GM12872 (cell line): ENCODE results near the gene PLXNB1.

Source experiments
- CTCF ChIP-seq: IDR thresholded peaks from 3 replicates; pipeline ENCODE4 v1.5.1; 2011; ENCODE audit warnings: low read depth, mild to moderate bottlenecking, low read length, moderate library complexity; ENCODE audit not compliant: insufficient read depth

PLXNB1 gene

GRCh38 chr3:48423241-48423882 lies 6.5 kb downstream of the PLXNB1 start:
- TF ChIP-seq CTCF = no peak

- TF ChIP-seq CTCF = no peak
Observed at GRCh38 chr3:48422681-48423080, 7.2 kb downstream of the PLXNB1 start.

GRCh38 chr3:48422272-48422671 lies 7.6 kb downstream of the PLXNB1 start:
- peak; percentile 28; the same call in 2 of the 3 replicates for TF ChIP-seq CTCF

- no peak for TF ChIP-seq CTCF
Observed at GRCh38 chr3:48420561-48420960, 9.3 kb downstream of the PLXNB1 start.

- no peak for TF ChIP-seq CTCF
Observed at GRCh38 chr3:48419597-48419996, 10.3 kb downstream of the PLXNB1 start.

- no peak for TF ChIP-seq CTCF
Observed at GRCh38 chr3:48419149-48419548, 10.7 kb downstream of the PLXNB1 start.

- no peak for TF ChIP-seq CTCF
Observed at GRCh38 chr3:48418651-48419050, 11.2 kb downstream of the PLXNB1 start.
